Erythroblast (primary cell): Measurements from ENCODE around the gene MAPK1.

ENCODE experiments used
- GATA1 ChIP-seq: IDR thresholded peaks from 2 replicates; pipeline ENCODE4 v1.6.1; 2011; ENCODE audit warnings: low read depth, mild to moderate bottlenecking, control low read depth, low read length, moderate library complexity
- POLR2A ChIP-seq: IDR thresholded peaks from 2 replicates; pipeline ENCODE4 v1.6.1; 2011; ENCODE audit warnings: mild to moderate bottlenecking, low read length

GRCh38 chr22:21904250-21904789, 36.9 kb upstream of the MAPK1 start:
- no peak for TF ChIP-seq POLR2A
- TF ChIP-seq GATA1: no peak
